ENCODE results near the gene AAGAB.

Gene AAGAB

DNA sequence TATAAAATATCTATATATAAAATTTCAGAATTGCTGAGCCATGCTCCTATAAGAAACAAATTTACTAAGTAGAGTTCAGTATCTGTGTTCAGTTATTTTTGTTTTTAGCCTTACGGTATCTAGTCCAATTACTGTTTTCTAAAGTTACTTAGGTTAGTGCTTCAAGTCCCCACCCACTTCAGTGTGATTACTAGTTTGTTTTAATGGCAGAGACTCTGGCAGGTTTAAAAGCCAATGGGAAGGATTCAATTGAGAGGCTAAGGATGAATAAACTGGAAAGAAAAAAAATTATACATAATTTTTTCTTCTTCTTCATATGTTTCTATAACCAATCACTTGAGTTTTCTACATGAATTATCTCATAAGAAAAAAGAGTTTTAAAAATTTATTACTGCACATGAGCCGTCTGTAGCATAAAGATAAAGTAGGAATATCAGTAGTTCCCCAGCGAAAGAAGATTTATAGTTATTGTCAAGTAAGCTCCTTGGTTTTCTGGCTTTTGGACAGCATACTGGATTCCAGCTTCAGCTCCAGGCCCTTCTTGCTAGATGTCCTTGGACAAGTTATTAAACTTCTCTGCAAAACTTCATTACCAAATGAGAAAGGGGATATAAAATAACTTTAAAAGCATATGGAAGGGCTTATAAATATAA lies 46.8 kb downstream of the AAGAB start:
- no peak for DNase-seq

DNA sequence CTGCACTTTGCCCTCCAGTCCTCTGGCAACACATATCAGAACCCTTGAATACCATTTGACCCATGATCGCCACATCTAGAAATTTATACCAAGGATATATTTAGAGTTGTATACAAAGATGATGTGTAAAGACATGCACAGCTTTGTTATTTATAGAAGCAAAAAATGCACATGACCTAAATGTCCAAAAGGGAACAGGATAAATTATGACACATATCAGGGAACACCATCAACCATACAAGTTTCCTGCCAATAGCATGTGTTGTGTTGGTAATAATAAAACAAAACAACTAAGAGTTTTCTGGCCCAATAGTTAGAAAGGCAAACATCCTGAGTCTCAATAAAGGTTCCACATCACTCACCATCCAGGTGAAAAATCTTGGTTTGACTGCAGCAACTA lies 51.5 kb downstream of the AAGAB start:
- DNase-seq: no peak

DNA sequence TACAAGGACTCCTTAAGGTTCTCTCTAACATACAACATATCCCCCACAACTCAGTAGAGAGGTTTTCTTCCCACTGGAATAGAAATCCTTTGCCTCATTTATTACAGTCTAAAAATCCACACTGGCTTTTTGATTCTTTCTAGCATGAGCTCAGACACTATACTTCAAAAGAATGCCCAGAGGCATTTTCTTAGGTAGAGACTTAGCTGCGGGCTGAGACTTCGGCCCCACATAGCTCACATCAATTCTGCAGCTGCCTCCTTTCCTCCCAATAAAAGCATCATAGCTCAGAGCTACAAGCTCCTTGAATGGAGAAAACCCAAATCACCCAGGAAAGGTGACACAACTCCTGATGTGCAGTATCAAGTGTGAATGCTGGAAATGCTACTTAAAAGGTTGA lies 52.4 kb downstream of the AAGAB start:
- no peak for DNase-seq

DNA sequence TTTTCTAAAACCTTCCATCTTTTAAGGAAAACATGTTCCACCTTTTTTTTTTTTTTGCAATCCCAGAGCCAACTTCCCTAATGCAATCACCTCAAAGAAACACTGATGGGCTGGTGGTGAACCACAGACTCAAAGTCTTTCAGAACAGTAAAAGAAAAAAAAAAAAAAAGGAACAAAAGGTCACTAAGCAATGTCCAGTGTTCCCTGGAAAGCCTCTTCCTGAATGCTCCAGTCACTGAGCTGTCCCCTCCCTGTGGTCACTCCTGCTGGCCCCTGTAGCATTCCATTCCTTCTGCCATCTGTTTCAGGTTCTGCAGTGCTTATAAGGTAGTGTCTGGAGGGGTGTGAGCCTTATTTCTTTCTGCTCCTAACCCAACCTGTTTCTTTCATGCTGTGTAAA lies 53.3 kb downstream of the AAGAB start:
- no peak for DNase-seq

DNA sequence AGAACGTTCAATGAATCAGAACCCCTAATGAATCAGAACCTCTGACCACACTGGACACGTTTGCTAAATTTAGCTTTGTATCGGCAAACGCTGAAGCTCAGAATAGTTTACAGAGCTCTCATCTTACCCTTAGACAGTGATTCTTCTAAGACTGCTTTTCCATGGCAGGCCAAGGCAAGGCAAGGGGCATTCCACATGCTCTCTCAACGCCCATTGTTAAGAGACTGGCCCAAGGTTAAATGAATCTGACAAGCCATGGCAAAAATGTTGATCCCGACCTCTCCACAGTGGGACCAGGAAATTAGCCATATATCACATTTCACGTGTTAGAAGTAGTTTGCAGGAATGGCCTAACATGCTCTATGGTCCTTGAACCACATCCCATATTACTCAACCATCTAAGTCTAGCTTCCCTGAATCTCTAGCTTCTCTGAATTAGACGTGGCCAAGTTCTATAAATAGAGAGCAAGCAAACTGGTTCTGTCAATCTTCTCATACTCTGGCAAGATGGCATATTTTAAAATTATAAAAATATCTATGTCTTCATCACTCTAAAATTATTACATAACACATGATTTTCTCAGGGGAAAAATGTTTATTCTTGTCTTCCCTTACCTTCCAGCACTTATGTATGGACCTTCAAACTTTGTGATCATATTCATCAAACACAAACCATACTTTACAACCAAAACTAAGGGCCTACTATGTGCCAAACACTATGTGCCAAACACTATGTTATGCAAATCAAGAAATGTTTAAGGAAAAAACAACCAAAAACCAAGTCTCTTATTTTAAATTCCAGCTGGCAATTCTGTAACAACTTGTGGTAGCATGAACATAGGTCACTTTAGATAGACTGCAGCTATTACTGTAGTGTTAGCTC lies 54.3 kb downstream of the AAGAB start:
- no peak for DNase-seq

DNA sequence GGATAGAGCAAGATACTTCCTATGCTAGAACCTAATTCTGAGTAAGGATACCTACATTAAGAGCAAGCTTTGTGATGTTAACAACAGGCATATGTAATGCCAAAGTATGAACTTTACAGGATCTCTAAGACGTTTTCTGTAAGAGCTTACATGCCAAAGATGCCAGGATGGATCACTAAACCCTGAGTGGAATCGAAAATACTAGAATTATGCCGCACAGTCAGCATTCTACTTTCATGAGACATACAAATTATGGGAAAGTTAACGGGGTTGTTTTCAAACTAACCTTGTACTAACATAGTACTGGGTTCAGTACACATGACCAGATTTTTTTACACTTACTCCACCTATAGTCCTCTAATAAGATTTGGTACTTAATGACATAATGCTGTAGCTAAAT lies 55.1 kb downstream of the AAGAB start:
- DNase-seq: no peak

DNA sequence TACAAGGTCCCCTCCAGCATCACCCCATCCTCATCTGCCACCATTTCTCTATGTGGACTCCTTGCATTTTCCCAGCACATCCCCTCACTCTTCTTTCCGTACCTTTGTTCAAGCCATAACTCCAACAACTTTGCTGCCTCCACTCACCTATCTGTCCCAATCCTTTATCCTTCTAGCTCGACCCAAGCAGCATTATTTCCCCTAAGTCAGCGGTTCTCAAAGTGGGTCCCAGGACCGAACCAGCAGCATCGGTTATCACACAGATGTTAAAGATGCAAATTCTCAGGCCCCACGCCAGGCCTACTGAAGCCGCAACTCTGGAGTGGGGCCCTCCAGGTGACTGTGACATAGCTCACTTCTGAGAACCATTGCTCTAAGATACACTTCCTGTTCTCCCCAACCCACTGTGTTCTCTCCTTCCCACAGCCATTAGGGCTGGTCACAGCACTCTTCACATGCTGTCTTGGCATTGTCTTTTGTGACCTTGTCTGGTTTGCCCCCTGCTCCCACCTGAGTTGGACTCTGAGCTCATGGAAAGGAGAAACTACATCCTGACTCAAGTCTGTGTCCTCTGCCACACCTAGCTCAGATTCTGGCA lies 56.2 kb downstream of the AAGAB start:
- no peak for DNase-seq

DNA sequence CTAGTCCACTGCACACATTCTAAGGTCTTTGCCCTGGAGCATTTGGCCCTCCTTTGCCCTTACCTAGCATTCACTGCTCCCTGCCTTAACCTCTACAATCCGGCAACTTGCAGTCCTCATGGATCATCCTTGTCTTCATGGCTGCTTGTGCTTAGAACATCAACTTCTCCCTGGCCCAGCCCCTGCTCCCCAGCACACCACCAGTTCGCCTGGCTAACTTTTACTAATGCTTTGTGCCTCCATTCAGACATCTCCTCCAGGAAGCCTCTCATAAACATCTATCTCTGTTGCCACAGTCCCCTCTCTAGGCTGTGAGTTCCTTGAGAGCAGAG lies 57.1 kb downstream of the AAGAB start:
- DNase-seq: no peak

DNA sequence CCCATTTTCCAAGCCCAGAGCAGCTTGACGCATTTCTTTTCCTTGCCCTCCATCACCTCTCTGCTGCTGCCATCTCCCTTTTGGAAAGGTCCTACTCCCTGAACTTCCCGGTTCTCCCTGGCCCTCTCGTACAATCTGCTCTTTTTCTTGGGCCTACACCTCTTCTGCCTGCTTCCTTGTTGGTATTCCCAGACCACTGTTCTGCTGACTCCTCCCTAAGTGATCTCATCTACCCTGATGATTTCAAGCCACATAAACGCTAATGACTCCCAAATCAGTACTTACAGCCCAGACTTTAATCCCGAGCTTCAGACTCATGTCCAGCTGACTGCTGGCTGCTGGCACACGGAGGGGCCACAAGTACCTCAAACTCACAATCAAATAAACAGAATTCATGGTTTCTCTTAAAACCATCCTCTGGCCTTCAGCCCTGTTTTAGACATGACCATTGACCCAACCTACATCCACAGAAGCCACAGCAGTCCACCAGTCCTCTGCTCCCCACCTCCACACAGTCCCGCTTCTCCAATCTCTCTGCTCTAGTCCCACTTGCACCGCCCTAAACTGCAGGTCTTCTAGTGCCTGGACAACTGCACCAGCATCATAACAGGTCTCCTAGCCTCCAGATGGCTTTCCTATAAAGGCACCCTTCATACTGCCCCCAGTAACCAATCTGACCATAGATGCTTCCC lies 57.6 kb downstream of the AAGAB start:
- no peak for DNase-seq

DNA sequence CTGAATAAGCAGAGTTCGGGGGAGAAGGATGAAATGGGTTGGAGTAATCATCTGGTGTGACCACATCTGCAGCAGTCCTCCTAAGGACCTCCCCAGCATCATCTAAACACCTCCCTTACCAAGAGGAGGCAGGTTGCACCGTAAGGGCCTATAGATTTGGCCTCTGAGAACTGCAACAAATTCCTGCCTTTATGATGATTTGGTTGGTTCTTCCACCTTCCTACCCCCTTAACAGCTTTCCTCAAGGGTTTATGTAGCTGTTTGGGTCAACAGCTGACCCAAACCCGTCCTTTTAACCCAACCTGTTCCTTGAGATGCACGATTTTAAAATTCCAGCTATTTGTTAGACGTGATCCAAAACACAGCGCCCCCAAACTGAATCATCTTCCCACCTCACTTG lies 58.2 kb downstream of the AAGAB start:
- DNase-seq: no peak

DNA sequence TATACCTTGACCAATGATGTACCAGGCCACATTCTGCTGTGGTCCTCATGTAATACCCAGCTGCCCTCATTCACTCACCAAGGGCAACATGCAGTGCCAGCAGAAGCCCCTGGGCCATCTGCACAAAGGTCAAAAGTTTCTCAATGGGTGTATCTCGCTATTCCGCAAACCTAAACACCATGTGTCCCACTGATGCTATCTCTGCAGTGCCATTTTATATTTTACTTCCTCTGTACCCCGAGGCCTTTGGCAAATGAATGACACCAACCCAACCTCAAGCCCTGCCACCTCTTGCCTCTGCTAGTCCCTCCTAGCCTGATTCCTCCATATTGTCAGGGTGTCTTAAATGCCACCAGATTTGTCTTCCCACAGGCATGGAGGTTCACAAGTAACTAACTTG lies 59.2 kb downstream of the AAGAB start:
- no peak for DNase-seq

DNA sequence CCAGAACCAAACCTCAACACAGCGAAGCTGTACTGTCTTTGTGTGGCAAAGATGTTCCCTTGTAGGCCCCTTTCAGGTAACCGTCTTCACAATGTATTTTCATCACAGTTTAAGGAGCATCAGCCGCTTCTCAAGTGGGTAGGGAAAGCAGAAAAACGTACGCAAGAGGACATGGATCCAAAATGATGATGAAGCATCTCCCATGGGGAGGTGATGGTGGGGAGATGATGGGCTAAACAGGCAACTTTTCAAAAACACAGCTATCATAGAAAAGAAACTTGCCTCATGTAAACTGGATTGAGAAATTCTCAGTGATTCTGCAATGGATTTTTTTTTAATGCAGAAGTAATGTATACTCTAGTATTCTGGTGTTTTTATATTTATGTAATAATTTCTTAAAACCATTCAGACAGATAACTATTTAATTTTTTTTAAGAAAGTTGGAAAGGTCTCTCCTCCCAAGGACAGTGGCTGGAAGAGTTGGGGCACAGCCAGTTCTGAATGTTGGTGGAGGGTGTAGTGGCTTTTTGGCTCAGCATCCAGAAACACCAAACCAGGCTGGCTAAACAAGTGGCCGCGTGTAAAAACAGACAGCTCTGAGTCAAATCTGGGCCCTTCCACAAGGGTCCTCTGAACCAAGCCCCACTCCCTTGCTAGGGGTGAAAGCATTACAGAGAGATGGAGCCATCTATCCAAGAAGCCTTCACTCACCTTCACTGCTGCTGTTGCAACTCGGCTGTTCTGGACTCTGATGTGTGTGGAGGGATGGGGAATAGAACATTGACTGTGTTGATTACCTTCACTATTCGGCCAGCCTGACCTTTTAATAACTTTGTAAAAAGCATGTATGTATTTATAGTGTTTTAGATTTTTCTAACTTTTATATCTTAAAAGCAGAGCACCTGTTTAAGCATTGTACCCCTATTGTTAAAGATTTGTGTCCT lies 60.0 kb downstream of the AAGAB start:
- DNase-seq: no peak

DNA sequence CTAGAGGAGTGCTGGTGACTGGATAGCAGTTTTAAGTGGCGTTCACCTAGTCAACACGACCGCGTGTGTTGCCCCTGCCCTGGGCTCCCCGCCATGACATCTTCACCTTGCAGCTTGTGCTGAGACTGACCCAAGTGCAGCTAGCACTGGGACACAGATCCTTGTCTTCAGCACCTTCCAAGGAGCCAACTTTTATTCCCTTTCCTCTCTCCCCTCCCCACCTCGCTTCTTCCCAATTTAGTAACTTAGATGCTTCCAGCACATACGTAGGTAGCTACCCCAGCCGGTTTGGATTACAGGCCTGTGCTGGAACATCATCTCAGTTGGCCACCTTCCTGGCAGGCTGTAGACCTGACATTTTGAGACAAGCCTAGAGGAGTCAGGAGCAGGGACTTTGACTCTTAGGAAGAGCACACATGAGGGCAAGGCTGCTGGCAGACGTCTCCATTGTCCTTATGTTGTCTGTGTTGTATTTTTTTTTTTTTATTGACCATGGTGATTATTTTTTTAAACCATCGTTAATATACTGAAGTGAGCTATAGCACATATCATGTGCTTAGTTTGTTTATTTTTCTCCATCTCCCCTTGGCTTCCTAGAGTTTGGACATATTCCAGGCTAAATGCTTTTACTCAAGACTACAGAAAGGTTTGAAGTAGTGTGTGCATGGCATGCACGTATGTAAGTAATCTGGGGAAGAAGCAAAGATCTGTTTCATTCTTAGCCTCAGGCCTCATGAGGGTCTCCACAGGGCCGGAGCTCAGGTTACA lies 61.1 kb downstream of the AAGAB start:
- DNase-seq: no peak

DNA sequence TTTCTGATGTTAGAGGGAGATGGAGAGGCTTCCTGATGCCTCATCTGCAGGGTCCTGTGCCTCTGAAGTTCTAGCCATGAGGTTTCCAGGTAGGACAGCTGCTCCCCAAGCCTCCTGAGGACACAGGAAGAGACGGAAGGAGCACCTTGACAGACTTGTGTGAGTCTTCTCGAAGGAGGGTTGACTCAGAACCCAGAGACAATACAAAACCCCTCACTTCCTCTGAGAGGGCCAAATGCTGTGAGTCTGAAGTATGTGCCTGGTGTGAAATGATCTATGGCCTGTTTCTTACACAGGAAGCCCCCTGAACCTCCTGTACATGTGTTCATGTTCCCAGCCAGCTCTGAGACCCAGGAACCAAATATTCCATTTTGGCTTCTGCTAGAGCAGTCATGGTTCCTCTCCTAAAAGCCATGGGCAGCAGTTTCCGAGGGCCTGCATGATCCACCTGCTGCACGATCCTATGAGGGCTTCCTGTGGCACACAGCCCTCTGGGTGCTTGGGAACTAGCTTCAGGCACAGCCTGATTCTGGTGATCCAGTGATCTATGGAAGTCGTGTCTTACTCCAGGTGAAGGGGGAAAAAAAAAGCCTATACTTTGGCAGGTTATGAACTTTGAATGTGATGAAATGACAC lies 62.2 kb downstream of the AAGAB start:
- no peak for DNase-seq

DNA sequence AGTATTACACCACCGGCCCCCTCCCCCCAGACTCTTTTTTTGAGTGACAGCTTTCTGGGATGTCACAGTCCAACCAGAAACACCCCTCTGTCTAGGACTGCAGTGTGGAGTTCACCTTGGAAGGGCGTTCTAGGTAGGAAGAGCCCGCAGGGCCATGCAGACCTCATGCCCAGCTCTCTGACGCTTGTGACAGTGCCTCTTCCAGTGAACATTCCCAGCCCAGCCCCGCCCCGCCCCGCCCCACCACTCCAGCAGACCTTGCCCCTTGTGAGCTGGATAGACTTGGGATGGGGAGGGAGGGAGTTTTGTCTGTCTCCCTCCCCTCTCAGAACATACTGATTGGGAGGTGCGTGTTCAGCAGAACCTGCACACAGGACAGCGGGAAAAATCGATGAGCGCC lies 63.6 kb downstream of the AAGAB start:
- no peak for DNase-seq

DNA sequence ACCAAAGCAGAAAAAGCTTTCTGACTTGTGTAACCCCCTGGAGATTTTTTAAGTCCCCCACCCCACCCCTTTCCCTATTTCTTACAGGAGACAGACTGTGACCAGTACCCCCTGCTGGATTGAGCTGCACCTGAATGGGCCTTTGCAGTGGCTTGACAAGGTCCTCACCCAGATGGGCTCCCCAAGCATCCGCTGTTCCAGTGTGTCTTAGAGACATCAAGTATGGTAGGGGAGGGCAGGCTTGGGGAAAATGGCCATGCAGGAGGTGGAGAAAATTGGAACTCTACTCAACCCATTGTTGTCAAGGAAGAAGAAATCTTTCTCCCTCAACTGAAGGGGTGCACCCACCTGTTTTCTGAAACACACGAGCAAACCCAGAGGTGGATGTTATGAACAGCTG lies 64.1 kb downstream of the AAGAB start:
- no peak for DNase-seq

DNA sequence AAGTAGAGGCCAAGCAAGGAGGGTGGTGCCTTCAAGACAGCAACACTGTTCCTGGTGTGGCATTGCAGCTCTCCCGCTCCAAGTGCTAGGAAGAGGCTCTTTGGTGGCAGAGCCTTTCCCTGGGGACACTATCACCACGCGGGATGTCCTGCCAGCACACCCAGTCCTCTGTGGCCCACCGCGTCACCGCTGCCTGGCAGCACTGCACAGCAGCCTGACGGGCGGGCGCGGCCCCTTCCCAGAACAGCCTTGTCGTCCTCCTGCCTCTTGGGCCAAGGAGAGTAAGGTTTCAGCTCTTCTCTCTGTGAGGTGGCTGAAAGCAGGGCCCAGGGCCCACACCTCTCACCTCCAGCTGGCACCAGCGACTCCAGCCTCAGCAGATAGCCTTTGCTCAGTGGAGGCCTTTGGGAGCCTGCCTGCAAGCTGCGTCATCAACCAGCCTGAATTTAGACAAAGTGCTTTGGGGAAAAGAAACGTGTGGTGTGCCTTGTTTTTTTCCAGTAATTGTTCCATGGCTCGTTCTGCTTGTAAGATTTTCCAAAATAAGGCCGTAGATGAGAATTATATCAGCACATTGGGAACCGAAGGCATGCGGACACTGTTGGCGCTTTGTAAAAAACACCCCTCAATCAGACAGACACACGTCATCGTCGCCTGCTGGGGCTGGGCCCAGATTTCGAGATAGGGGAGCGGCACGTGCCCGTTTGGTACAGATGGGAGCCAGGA lies 65.0 kb downstream of the AAGAB start:
- no peak for DNase-seq

DNA sequence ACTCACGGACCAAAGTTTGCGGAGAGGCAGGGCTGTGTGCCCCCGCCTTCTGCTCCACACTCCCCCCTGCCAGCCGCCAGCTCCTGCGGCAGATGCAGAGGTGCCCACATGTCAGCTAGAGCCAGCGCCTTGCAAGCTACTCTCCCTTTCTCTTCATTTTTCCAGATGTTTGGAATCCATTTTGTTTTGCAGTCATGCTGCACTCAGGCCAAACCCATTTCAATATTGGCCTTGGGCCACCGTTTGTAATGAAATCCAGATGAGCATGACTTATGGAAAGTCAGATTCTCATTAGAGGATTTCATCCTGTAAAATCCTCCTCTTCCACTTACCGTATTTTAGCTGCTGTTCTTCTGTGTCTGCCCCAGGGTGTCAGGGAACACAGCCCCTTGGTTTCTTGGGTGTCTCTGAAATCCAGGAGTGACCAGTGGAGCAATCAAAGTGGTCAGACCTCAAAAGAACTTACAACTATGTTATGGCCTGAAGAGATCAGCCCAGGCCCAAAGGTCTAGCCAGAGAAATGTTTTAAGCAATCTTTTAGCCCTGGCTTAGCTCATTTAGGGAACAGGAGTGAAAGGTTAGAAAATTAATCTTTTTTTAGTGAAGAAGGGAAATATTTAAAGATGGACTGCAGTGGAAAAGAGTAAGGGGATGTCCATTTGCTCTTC lies 65.8 kb downstream of the AAGAB start:
- no peak for DNase-seq

DNA sequence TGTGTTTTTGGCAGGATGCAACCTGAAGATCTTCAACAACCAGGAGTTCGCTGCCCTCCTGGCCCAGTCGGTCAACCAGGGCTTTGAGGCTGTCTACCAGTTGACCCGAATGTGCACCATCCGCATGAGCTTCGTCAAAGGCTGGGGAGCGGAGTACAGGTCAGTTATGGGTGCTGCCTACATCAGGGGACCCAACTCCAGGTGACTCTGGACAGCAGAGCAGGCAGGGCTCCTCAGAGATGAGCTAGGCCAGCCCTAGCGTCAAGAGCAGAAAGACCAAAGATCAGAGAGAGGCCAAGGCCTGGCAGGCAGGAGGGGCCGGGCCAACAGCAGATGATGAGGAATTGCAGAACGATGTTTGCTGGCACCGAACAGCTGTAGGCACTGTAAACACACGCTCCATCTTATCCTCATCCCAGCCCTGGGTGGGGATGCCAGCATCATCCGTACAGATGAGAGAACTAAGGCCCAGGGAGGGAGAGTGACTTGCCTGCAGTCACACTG lies 67.1 kb downstream of the AAGAB start:
- DNase-seq: no peak

DNA sequence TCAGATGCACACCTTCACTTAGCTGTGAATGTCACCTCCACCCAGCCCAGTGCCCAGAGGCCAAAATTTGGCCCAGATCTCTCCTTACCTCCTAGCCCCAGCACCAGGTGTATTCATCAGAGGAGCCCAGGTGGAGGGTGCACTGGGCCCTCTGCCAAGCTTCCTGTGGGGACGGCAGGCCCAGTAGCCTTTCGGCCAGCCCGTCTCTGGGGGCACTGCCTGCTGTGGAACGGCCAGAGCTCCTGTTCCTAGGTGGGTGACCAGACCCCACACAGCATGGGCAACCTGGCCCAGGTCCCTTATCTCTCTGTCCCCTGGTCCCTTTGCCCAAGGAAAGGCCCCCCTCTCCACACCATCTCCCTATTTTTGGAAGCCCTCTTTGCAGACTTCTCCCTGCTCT lies 67.8 kb downstream of the AAGAB start:
- no peak for DNase-seq
